GM10266 (cell line): Measurements from ENCODE around the gene CDCA7.
"Not testable (repeated sequence)": the region's sequence is repeated elsewhere in the genome, so short reads cannot be mapped to it uniquely, and the experiment has no call there.

Source experiments
- DNase-seq: peaks from one replicate; pipeline ENCODE4 v3.0.0; 2012; ENCODE audit errors: extremely low spot score
- CTCF ChIP-seq: IDR thresholded peaks from 2 replicates; pipeline ENCODE4 v1.5.1; 2012; ENCODE audit warnings: mild to moderate bottlenecking, low read depth; ENCODE audit not compliant: control insufficient read depth, insufficient read depth; ENCODE audit errors: missing control alignments

CDCA7 gene

GRCh38 chr2:173415431-173416381, 61.0 kb downstream of the CDCA7 start:
- no peak for DNase-seq
- TF ChIP-seq CTCF = no peak

- DNase-seq = not testable (repeated sequence)
Observed at GRCh38 chr2:173416415-173417152, 61.9 kb downstream of the CDCA7 start.

DNA sequence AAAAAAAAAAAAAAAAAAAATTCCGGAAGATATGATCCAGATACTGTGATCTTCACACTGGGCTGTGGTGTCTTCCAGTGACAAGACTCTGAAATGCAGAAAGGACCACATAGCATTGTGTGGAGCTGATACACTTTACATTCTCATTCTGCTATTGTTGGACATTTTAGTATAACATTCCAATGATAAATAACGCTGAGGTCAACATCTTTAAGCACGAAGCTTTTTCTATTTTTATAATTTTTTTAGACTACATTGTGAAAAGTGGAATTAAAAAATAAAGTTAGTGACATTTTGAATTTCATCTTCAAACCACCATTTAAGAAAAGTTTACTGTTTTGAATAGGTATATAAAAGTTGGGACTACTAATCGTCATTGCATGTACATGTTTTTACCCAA, 62.7 kb downstream of the CDCA7 start:
- TF ChIP-seq CTCF = no peak
- DNase-seq = no peak

- no peak for DNase-seq
- TF ChIP-seq CTCF = no peak
Observed at GRCh38 chr2:173417802-173418201, 63.1 kb downstream of the CDCA7 start.
